Femur (tissue), 1 donor: ENCODE measurements around the gene CDK2.
"Not testable (repeated sequence)": the region's sequence is repeated elsewhere in the genome, so short reads cannot be mapped to it uniquely, and the experiment has no call there.

ENCODE experiments used
- DNase-seq: peaks from one replicate; pipeline ENCODE4 v3.0.0-alpha.2; 2017

Gene CDK2

GRCh38 chr12:55982319-55982936, 15.8 kb downstream of the CDK2 start:
- DNase-seq = no peak

GRCh38 chr12:55983232-55983842, 16.7 kb downstream of the CDK2 start:
- DNase-seq = no peak

- DNase-seq = no peak
Measured at GRCh38 chr12:55984861-55985260, 18.2 kb downstream of the CDK2 start.

- no peak for DNase-seq
Measured at GRCh38 chr12:55985341-55985740, 18.7 kb downstream of the CDK2 start.

- DNase-seq = not testable (repeated sequence)
Measured at GRCh38 chr12:55985976-55986375, 19.3 kb downstream of the CDK2 start.

- DNase-seq = no peak
Measured at GRCh38 chr12:55991110-55991509, 24.5 kb downstream of the CDK2 start.

- no peak for DNase-seq
Measured at GRCh38 chr12:55993230-55993853, 26.7 kb downstream of the CDK2 start.

- DNase-seq = no peak
Measured at GRCh38 chr12:55995366-55995765, 28.7 kb downstream of the CDK2 start.

GRCh38 chr12:55996201-55996714, 29.6 kb downstream of the CDK2 start:
- DNase-seq = peak; percentile 64

GRCh38 chr12:55996715-55997534, 30.3 kb downstream of the CDK2 start, which contains the start of gene SUOX:
Gene SUOX (plus strand): TSS chr12:55997276. CDS start chr12:56002222, 4,946 bp downstream.
- DNase-seq = peak; percentile 98

GRCh38 chr12:55997535-55997859, 30.9 kb downstream of the CDK2 start:
- DNase-seq = no peak

GRCh38 chr12:55999522-55999921, 32.9 kb downstream of the CDK2 start:
- not testable (repeated sequence) for DNase-seq

GRCh38 chr12:55999999-56000540, 33.4 kb downstream of the CDK2 start:
- not testable (repeated sequence) for DNase-seq

- DNase-seq = no peak
Measured at GRCh38 chr12:56001487-56002100, 35.0 kb downstream of the CDK2 start.

- DNase-seq = not testable (repeated sequence)
Measured at GRCh38 chr12:56003376-56003775, 36.7 kb downstream of the CDK2 start.

GRCh38 chr12:56004211-56004610, 37.6 kb downstream of the CDK2 start:
- no peak for DNase-seq

- peak; percentile 80 for DNase-seq
Measured at GRCh38 chr12:56007564-56008559, 41.2 kb downstream of the CDK2 start.

- no peak for DNase-seq
Measured at GRCh38 chr12:56010111-56010570, 43.5 kb downstream of the CDK2 start.

GRCh38 chr12:56011509-56012090, 45.0 kb downstream of the CDK2 start:
- DNase-seq = no peak

GRCh38 chr12:56013482-56013881, 46.9 kb downstream of the CDK2 start:
- DNase-seq = no peak

GRCh38 chr12:56014205-56014604, 47.6 kb downstream of the CDK2 start:
- no peak for DNase-seq
